Breast epithelium (tissue), 4 donors: ENCODE data around the gene IL17RD. TPM values are rescaled to one million over a fixed set of nuclear protein-coding genes. Genes with fewer than 3 reads are reported as not detected.
A peak's percentile ranks its signal among the peaks of the same experiment; 100 is the strongest.

Experiments
- DNase-seq, 2 donors: peaks; one replicate each; pipeline ENCODE4 v3.0.0-alpha.2; 2019; ENCODE audit warnings: low spot score in 2 of 2
- H3K27ac ChIP-seq, 2 donors: fragments of 200-600 bp; sonication (generic) in 1 of 2; one replicate each; pipeline ENCODE4 v1.5.1; 2016 to 2019; ENCODE audit warnings: mild to moderate bottlenecking in 1 of 2
- H3K27me3 ChIP-seq, 2 donors: fragments of 200-600 bp; sonication (generic) in 1 of 2; one replicate each; pipeline versions ENCODE4 v1.5.1 to v1.6.0; 2017 to 2019; ENCODE audit warnings: control low read depth in 1 of 2, mild to moderate bottlenecking in 1 of 2
- H3K36me3 ChIP-seq: fragments of 200-600 bp; one replicate; pipeline ENCODE4 v1.5.1; 2019
- H3K4me1 ChIP-seq, 2 donors: fragments of 200-600 bp; sonication (generic); one replicate each; pipeline ENCODE4 v1.5.1; 2016 to 2019; ENCODE audit warnings: control low read depth in 1 of 2
- H3K4me3 ChIP-seq, 3 donors: fragments of 200-600 bp; sonication (generic); 1 replicate in 2 of 3; 2 replicates in 1 of 3; pipeline ENCODE4 v1.5.1; 2016 to 2019; ENCODE audit warnings: mild to moderate bottlenecking in 3 of 3, moderate library complexity in 2 of 3
- H3K9me3 ChIP-seq, 2 donors: fragments of 200-600 bp; sonication (generic) in 1 of 2; one replicate each; pipeline ENCODE4 v1.5.1; 2016 to 2019; ENCODE audit warnings: control low read depth in 1 of 2
- CTCF ChIP-seq, 3 donors: fragments of 450-650 bp; IDR thresholded peaks; one replicate each; pipeline ENCODE4 v1.5.1; 2016 to 2017; ENCODE audit warnings: antibody characterized with exemption in 3 of 3, mild to moderate bottlenecking in 3 of 3, moderate library complexity in 3 of 3
- POLR2A ChIP-seq: fragments of 450-650 bp; IDR thresholded peaks from one replicate; pipeline ENCODE4 v1.6.1; 2016; ENCODE audit warnings: antibody characterized with exemption, mild to moderate bottlenecking, moderate library complexity
- POLR2AphosphoS5 ChIP-seq, 3 donors: sonication (generic); formaldehyde crosslinking; IDR thresholded peaks; one replicate each; pipeline ENCODE4 v1.6.1; 2017; ENCODE audit warnings: antibody characterized with exemption in 3 of 3
- intact Hi-C: fragments of 100-400 bp; cut with DNase I; formaldehyde crosslinking; loops from one replicate; pipeline ENCODE4 v1.15.1; 2023; ENCODE audit warnings: low total_unique reads
- total RNA-seq, 3 donors: library from RNA; depleted of rRNA; stranded (reverse); fragments of >200 nt; gene quantifications; one replicate each; pipeline ENCODE4 v1.1.0, GENCODE V29; 2016

The IL17RD gene
- total RNA-seq, 3 donors from 2014 or later: 3.0 to 31.8 (median 31.0) TPM

DNA sequence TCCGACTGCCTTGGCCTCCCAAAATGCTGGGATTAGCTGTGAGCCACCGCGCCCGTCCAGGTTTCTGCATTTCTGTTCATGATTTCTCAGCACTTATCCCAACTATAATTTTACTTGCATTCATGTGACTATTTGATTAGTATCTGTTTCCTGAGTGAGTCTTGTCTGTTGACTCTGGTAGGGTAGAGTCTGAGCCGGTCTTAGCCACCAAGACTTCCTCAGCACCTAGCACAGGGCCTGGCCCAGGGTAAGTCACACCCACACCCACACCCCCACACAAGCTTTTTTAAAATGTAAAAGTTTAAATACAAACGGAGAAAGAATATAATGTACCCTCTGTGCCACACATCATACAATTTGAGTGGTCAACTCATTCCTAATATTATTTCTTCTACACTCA, 107.8 kb downstream of the IL17RD start:
- Histone ChIP-seq H3K27ac (no peak overlapping the region), H3K36me3 (no peaks in the 10 kb centered on the region), H3K4me3 (no peak overlapping the region), H3K27me3 (no peaks in the 10 kb centered on the region), H3K4me1 (no peaks in the 10 kb centered on the region), H3K9me3 (no peaks in the 10 kb centered on the region)
- TF ChIP-seq CTCF (IDR thresholded peaks at IDR 0.05): no peak
- no peak for TF ChIP-seq POLR2A
- no peak for TF ChIP-seq POLR2AphosphoS5 (IDR thresholded peaks at IDR 0.05)
- no peak for DNase-seq
- intact Hi-C loops: no loop called here

DNA sequence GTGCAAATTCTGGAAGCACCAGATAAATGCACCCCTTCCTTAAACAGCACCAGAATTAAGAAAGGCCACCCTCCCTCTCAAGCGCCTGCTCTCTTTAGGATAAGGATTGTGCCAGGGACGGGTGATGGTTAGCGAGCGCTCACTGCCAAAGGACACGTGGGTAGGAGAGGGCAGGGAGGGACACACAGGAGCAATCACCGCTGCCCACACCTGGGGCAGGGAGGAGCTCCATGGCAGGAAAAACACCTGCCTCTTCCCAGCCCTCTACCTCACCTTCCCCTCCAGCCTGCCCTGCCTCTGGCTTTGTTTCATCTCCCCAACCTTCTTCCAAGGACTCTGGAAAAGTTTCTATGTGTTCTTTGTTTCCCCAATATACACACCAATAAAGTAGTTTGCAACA, 112.0 kb downstream of the IL17RD start:
- Histone ChIP-seq H3K4me3 (no peak overlapping the region), H3K4me1 (no peaks in the 10 kb centered on the region), H3K27ac (no peak overlapping the region), H3K27me3 (no peaks in the 10 kb centered on the region), H3K36me3 (no peaks in the 10 kb centered on the region), H3K9me3 (no peaks in the 10 kb centered on the region)
- no peak for DNase-seq
- TF ChIP-seq CTCF (IDR thresholded peaks at IDR 0.05) (no peak), POLR2AphosphoS5 (IDR thresholded peaks at IDR 0.05) (no peak), POLR2A (no peak)
- intact Hi-C loops: no loop called here

DNA sequence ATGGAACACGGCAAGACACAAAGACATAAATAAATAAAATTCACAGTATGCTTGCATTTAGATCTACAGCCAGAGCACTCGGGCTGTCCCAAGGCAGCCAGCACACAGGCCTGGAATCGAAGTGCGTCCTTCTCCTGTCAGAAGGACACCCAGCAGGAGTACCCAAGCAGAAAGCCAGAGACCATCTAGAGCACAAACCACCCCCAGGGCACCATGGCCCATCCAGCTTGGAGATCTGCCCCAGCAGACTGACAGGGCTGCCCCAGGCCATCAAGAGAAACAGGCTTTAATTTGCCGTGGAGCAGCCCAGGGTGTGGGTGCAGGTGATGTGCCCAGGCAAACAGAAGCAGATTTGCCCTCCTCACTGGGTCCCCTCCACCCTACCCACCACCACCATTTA, 112.5 kb downstream of the IL17RD start:
- no peaks in the 10 kb centered on the region for H3K4me1 ChIP-seq
- intact Hi-C loops: no loop called here
- TF ChIP-seq POLR2AphosphoS5 (IDR thresholded peaks at IDR 0.05): no peak
- TF ChIP-seq POLR2A: no peak
- TF ChIP-seq CTCF (IDR thresholded peaks at IDR 0.05): no peak

DNA sequence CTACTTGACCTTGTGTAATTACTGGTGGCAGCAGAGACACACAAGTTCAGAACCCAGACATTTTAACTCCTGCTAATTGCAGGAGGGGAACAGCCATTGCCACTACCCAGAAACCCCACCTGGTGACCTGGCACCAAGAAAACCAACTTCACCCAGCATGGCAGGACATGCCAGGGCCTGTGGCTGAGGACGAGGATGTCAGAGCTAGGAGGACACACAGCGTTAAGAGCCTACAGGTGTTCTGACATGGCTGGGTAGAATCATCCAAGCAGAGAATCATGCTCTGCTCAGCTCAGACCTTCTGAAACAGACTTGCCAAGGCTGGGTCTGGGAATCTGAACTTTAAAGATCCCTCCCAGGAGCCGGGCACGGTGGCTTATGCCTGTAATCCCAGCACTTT, 116.4 kb downstream of the IL17RD start:
- no peak for DNase-seq
- TF ChIP-seq POLR2AphosphoS5 (IDR thresholded peaks at IDR 0.05): no peak
- TF ChIP-seq CTCF (IDR thresholded peaks at IDR 0.05): no peak
- TF ChIP-seq POLR2A: no peak
- Histone ChIP-seq H3K27me3 (no peaks in the 10 kb centered on the region), H3K4me1 (no peaks in the 10 kb centered on the region), H3K36me3 (no peaks in the 10 kb centered on the region), H3K9me3 (no peaks in the 10 kb centered on the region), H3K4me3 (no peak overlapping the region), H3K27ac (peak overlapping the region in 1 of 2 donors; percentile 30)
- intact Hi-C loops: no loop called here

More for the DNA sequence above, 112.5 kb downstream of the IL17RD start:
- no peak overlapping the region for H3K27ac ChIP-seq
- no peaks in the 10 kb centered on the region for H3K36me3 ChIP-seq
- no peaks in the 10 kb centered on the region for H3K9me3 ChIP-seq
- DNase-seq: no peak
- no peaks in the 10 kb centered on the region for H3K27me3 ChIP-seq
- H3K4me3 ChIP-seq: no peak overlapping the region

DNA sequence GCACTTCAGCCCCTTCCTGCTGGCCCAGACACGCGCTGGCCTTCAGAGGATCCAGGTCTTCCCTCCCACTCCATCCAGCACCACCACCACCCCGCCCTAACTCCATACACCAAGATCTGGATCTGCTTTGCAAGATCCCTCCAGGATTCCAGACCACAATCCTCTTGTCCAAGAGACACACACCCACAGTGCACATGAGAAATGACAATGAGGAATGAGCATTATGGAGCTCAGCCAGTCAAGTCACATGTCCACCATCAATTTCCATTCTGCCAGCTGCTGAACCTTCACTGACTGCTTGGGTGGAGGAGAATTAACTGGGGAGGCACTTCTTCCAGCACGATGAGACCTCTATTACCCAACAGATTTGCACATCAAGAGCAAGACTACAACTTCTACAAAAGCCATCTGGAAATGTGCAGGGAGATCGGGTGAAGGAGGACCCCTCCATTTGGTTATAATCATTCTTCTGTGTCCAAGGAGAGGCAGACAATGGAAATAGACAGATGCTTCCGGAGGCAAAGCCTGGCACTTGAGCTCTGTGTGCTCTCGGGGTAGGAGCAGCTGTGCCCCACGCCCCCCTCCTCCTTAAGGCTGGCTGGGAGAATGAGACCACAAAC, 117.0 kb downstream of the IL17RD start:
- H3K4me3 ChIP-seq: no peak overlapping the region
- no peaks in the 10 kb centered on the region for H3K9me3 ChIP-seq
- no peak for TF ChIP-seq POLR2A
- peak in 2 of 3 donors; percentile 63 to 73 for TF ChIP-seq POLR2AphosphoS5 (IDR thresholded peaks at IDR 0.05)
- TF ChIP-seq CTCF (IDR thresholded peaks at IDR 0.05): no peak
- DNase-seq: no peak
- no peaks in the 10 kb centered on the region for H3K27me3 ChIP-seq
- H3K4me1 ChIP-seq: no peaks in the 10 kb centered on the region
- H3K36me3 ChIP-seq: no peaks in the 10 kb centered on the region
- peak overlapping the region; percentile 7 to 72 for H3K27ac ChIP-seq
- intact Hi-C loops: no loop called here
